ENCODE results near the gene DCLK2.

- no peak for TF ChIP-seq CTCF (IDR thresholded peaks at IDR 0.05)
- TF ChIP-seq EZH2 (IDR thresholded peaks at IDR 0.05; ENCODE audit: borderline replicate concordance, insufficient read depth, low read depth, low read length, poor library complexity, severe bottlenecking) = no peak
Observed at GRCh38 chr4:150280975-150281374, 202.7 kb downstream of the DCLK2 start.
